Endothelial cell (in vitro differentiated cells): ENCODE data around the gene PTPRD. TPM values are rescaled to one million over a fixed set of nuclear protein-coding genes. Genes with fewer than 3 reads are reported as not detected.

ENCODE experiments used
- DNase-seq: peaks from one replicate; pipeline ENCODE4 v3.0.0; 2021; ENCODE audit warnings: low spot score
- H3K27ac Mint-ChIP-seq: one replicate; pipeline ENCODE4 v1.8.0; 2021; ENCODE audit warnings: mixed read lengths, inconsistent platforms; ENCODE audit not compliant: unreplicated experiment
- H3K27me3 Mint-ChIP-seq: one replicate; pipeline ENCODE4 v1.8.0; 2021; ENCODE audit warnings: mild to moderate bottlenecking, moderate library complexity, mixed read lengths, inconsistent platforms; ENCODE audit not compliant: unreplicated experiment
- H3K36me3 Mint-ChIP-seq: one replicate; pipeline ENCODE4 v1.8.0; 2021; ENCODE audit warnings: mild to moderate bottlenecking, low read depth, mixed read lengths, inconsistent platforms; ENCODE audit not compliant: unreplicated experiment
- H3K4me1 Mint-ChIP-seq: one replicate; pipeline ENCODE4 v1.8.0; 2021; ENCODE audit warnings: mild to moderate bottlenecking, mixed read lengths, inconsistent platforms; ENCODE audit not compliant: unreplicated experiment
- H3K4me3 Mint-ChIP-seq: one replicate; pipeline ENCODE4 v1.8.0; 2021; ENCODE audit warnings: mild to moderate bottlenecking, mixed read lengths, inconsistent platforms; ENCODE audit not compliant: unreplicated experiment
- H3K9me3 Mint-ChIP-seq: one replicate; pipeline ENCODE4 v1.8.0; 2021; ENCODE audit warnings: mixed read lengths, inconsistent platforms; ENCODE audit not compliant: unreplicated experiment
- CTCF ChIP-seq: fragments of 200-600 bp; sonication (generic); IDR thresholded peaks from one replicate; pipeline ENCODE4 v1.5.0; 2021; ENCODE audit warnings: antibody characterized with exemption; ENCODE audit not compliant: unreplicated experiment
- total RNA-seq: library from RNA; stranded (reverse); fragmentation: NEBNext Ultra II Directional; extraction: Animal tissue kit (Norgen Biotek cat#: 25700); gene quantifications from one replicate; pipeline ENCODE4 v1.2.1, GENCODE V29; 2021; ENCODE audit not compliant: unreplicated experiment

Gene PTPRD
- total RNA-seq, 1 donor from 2014 or later = 47.8 TPM

- H3K4me3 Mint-ChIP-seq = no peak overlapping the region
- DNase-seq = no peak
- H3K9me3 Mint-ChIP-seq = no peaks in the 10 kb centered on the region
- no peaks in the 10 kb centered on the region for H3K4me1 Mint-ChIP-seq
- H3K27me3 Mint-ChIP-seq = no peaks in the 10 kb centered on the region
- no peak overlapping the region for H3K27ac Mint-ChIP-seq
- H3K36me3 Mint-ChIP-seq = no peaks in the 10 kb centered on the region
- no peak for TF ChIP-seq CTCF
Observed at GRCh38 chr9:9216934-9217333, 1395.9 kb downstream of the PTPRD start.

GRCh38 chr9:9215050-9215449 lies 1397.8 kb downstream of the PTPRD start:
- Mint-ChIP-seq H3K4me3 (no peak overlapping the region), H3K4me1 (peaks cover 4% of the 10 kb centered on the region), H3K27me3 (no peaks in the 10 kb centered on the region), H3K9me3 (no peaks in the 10 kb centered on the region), H3K36me3 (no peaks in the 10 kb centered on the region), H3K27ac (no peak overlapping the region)
- no peak for DNase-seq
- TF ChIP-seq CTCF = no peak

GRCh38 chr9:9214066-9214465 lies 1398.7 kb downstream of the PTPRD start:
- peaks cover 4% of the 10 kb centered on the region for H3K4me1 Mint-ChIP-seq
- H3K27ac Mint-ChIP-seq = no peak overlapping the region
- no peak for DNase-seq
- no peak overlapping the region for H3K4me3 Mint-ChIP-seq
- H3K27me3 Mint-ChIP-seq = no peaks in the 10 kb centered on the region
- TF ChIP-seq CTCF = no peak
- H3K36me3 Mint-ChIP-seq = no peaks in the 10 kb centered on the region
- H3K9me3 Mint-ChIP-seq = no peaks in the 10 kb centered on the region

GRCh38 chr9:9212963-9213362 lies 1399.8 kb downstream of the PTPRD start:
- no peak overlapping the region for H3K4me3 Mint-ChIP-seq
- no peaks in the 10 kb centered on the region for H3K36me3 Mint-ChIP-seq
- H3K9me3 Mint-ChIP-seq = no peaks in the 10 kb centered on the region
- TF ChIP-seq CTCF = no peak
- peaks cover 4% of the 10 kb centered on the region for H3K4me1 Mint-ChIP-seq
- H3K27me3 Mint-ChIP-seq = no peaks in the 10 kb centered on the region
- DNase-seq = no peak
- H3K27ac Mint-ChIP-seq = no peak overlapping the region

GRCh38 chr9:9202276-9202675 lies 1410.5 kb downstream of the PTPRD start:
- Mint-ChIP-seq H3K27me3 (peaks cover 1% of the 10 kb centered on the region), H3K4me1 (peaks cover 12% of the 10 kb centered on the region), H3K4me3 (no peak overlapping the region), H3K9me3 (no peaks in the 10 kb centered on the region), H3K27ac (no peak overlapping the region), H3K36me3 (no peaks in the 10 kb centered on the region)
- DNase-seq = no peak
- no peak for TF ChIP-seq CTCF
